ENCODE measurements around the gene AAMDC.

- TF ChIP-seq CTCF (conservative IDR thresholded peaks at IDR 0.05; ENCODE audit: low read depth, low read length), result no peak
- TF ChIP-seq EZH2 (IDR thresholded peaks at IDR 0.05; ENCODE audit: borderline replicate concordance, low read depth, low read length, poor library complexity, severe bottlenecking), result no peak
Measured at GRCh38 chr11:77801477-77801876, 19.5 kb upstream of the AAMDC start.
